PC-9 (cell line): Measurements from ENCODE around the gene PCSK9. TPM values are rescaled to one million over a fixed set of nuclear protein-coding genes. Genes with fewer than 3 reads are reported as not detected.

Source experiments
- BruUV-seq: library from RNA; stranded (reverse); fragments of 400-500 nt; replicated peaks from 2 replicates; lab custom pipeline; 2021; lab: Mats Ljungman, UMichigan
- CTCF ChIA-PET: fragments of 300-600 bp; sonication (Branson Sonifier 250); formaldehyde crosslinking; loops from one replicate; lab custom pipeline; 2022; ENCODE audit warnings: antibody characterized with exemption; lab: Charles Lee
- POLR2A ChIA-PET: fragments of 300-600 bp; sonication (Branson Sonifier 250); formaldehyde crosslinking; loops from one replicate; lab custom pipeline; 2022; ENCODE audit warnings: antibody characterized with exemption; ENCODE audit not compliant: unreplicated experiment; lab: Charles Lee
- DNase-seq, 2 experiments: peaks; one replicate each; pipeline versions ENCODE4 v3.0.0 to v3.0.0-alpha.2; 2015 to 2022; ENCODE audit warnings: mixed read lengths in 1 of 2
- H2AFZ ChIP-seq: fragments of 200-600 bp; sonication (generic); 2 replicates; pipeline ENCODE4 v1.8.1; 2017; ENCODE audit warnings: antibody characterized with exemption
- H3F3A ChIP-seq: fragments of 200-600 bp; sonication (generic); 2 replicates; pipeline ENCODE4 v1.8.1; 2017; ENCODE audit warnings: antibody characterized with exemption, mild to moderate bottlenecking, low read depth; ENCODE audit not compliant: insufficient read depth
- H3K27ac ChIP-seq: fragments of 200-600 bp; sonication (generic); 2 replicates; pipeline ENCODE4 v1.6.1; 2016; ENCODE audit warnings: mixed run types
- H3K27me3 ChIP-seq: fragments of 200-600 bp; sonication (generic); 2 replicates; pipeline ENCODE4 v1.6.1; 2016; ENCODE audit warnings: low read depth, mixed run types; ENCODE audit not compliant: insufficient read depth
- H3K36me3 ChIP-seq: fragments of 200-600 bp; sonication (generic); 2 replicates; pipeline ENCODE4 v1.6.1; 2016; ENCODE audit warnings: low read depth, mixed run types
- H3K4me1 ChIP-seq: fragments of 200-600 bp; sonication (generic); replicated peaks from 2 replicates; pipeline ENCODE4 v1.6.1; 2016; ENCODE audit warnings: mixed run types; ENCODE audit not compliant: insufficient read depth
- H3K4me2 ChIP-seq: fragments of 200-600 bp; sonication (generic); 2 replicates; pipeline ENCODE4 v1.6.1; 2017; ENCODE audit warnings: mixed run types
- H3K4me3 ChIP-seq: fragments of 200-600 bp; sonication (generic); 2 replicates; pipeline ENCODE4 v1.6.1; 2016; ENCODE audit warnings: mixed run types
- H3K79me2 ChIP-seq: fragments of 200-600 bp; sonication (generic); 2 replicates; pipeline ENCODE4 v1.6.1; 2017; ENCODE audit warnings: low read depth, mixed run types
- H3K9me2 ChIP-seq: fragments of 200-600 bp; sonication (generic); 2 replicates; pipeline ENCODE4 v1.8.1; 2017; ENCODE audit warnings: mild to moderate bottlenecking; ENCODE audit not compliant: insufficient read depth
- H3K9me3 ChIP-seq: fragments of 200-600 bp; sonication (generic); 2 replicates; pipeline ENCODE4 v1.8.1; 2016; ENCODE audit warnings: low read depth; ENCODE audit not compliant: insufficient read depth
- H4K20me1 ChIP-seq: fragments of 200-600 bp; sonication (generic); 2 replicates; pipeline ENCODE4 v1.8.1; 2017; ENCODE audit not compliant: insufficient read depth
- CTCF ChIP-seq: fragments of 200-600 bp; sonication (generic); conservative IDR thresholded peaks from 2 replicates; pipeline ENCODE4 v1.6.1; 2017; ENCODE audit warnings: mixed run types, antibody characterized with exemption, mild to moderate bottlenecking, moderate library complexity
- EZH2 ChIP-seq: fragments of 200-600 bp; sonication (generic); IDR thresholded peaks from 2 replicates; pipeline ENCODE4 v1.8.0; 2017; ENCODE audit warnings: antibody characterized with exemption, low read depth
- intact Hi-C: fragments of 100-400 bp; cut with micrococcal nuclease; formaldehyde crosslinking; loops from one replicate; pipeline ENCODE4 v1.10.0; 2022; ENCODE audit not compliant: unreplicated experiment
- total RNA-seq: library from RNA; stranded (reverse); gene quantifications from 2 replicates; pipeline ENCODE4 v1.2.3, GENCODE V29; 2021

PCSK9 gene
- total RNA-seq, 1 experiment from 2014 or later, result 133 TPM

- no peak overlapping the region for H2AFZ ChIP-seq
- no peaks in the 10 kb centered on the region for H3K4me1 ChIP-seq
- no peak overlapping the region for H3K4me2 ChIP-seq
- no peaks in the 10 kb centered on the region; the same call in 1 of the 2 replicates for H3K36me3 ChIP-seq
- intact Hi-C loops, result no loop called here
- H3K27me3 ChIP-seq, result no peaks in the 10 kb centered on the region
- H3K27ac ChIP-seq, result no peak overlapping the region
- ChIA-PET CTCF (no interaction called here), POLR2A (no interaction called here)
- no peak overlapping the region for H3K4me3 ChIP-seq
- no peaks in the 10 kb centered on the region for H4K20me1 ChIP-seq
- no peak for DNase-seq
- TF ChIP-seq CTCF, result no peak
- no peak for TF ChIP-seq EZH2
- no peaks in the 10 kb centered on the region for H3K9me3 ChIP-seq
- H3K79me2 ChIP-seq, result no peaks in the 10 kb centered on the region
- BruUV-seq, result no TSS peak
- H3K9me2 ChIP-seq, result no peaks in the 10 kb centered on the region
- no peaks in the 10 kb centered on the region for H3F3A ChIP-seq
These were observed 12.3 kb downstream of the PCSK9 start for GRCh38 chr1:55051621-55052020.

DNA sequence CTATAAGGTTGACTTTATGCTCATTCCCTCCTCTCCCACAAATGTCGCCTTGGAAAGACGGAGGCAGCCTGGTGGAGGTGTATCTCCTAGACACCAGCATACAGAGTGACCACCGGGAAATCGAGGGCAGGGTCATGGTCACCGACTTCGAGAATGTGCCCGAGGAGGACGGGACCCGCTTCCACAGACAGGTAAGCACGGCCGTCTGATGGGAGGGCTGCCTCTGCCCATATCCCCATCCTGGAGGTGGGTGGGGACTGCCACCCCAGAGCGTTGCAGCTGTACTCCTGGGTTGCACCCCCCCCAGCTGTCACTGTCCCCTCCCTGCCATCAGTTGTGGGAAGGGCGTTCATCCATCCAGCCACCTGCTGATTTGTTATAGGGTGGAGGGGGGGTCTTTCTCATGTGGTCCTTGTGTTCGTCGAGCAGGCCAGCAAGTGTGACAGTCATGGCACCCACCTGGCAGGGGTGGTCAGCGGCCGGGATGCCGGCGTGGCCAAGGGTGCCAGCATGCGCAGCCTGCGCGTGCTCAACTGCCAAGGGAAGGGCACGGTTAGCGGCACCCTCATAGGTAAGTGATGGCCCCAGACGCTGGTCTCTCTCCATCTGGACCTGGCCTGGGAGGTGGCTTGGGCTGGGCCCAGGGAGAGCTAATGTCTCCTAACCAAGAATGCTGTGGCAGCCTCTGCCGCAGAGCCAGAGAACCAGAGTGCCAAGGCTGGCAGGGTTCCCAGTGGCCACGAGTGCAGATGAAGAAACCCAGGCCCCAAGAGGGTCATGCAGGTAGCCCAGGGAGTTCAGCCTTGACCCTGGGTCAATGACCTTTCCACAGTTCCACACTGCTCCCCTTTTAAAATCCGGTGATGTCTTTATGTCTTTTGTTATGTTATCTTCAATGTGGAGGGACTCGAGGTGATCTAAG lies 13.1 kb downstream of the PCSK9 start:
- ChIA-PET POLR2A (no interaction called here), CTCF (no interaction called here)
- DNase-seq, result no peak

More for the DNA sequence above, 13.1 kb downstream of the PCSK9 start:
- no TSS peak for BruUV-seq
- intact Hi-C loops, result no loop called here
- H3K4me2 ChIP-seq, result no peak overlapping the region
- H4K20me1 ChIP-seq, result no peaks in the 10 kb centered on the region
- no peak overlapping the region for H3K27ac ChIP-seq
- no peaks in the 10 kb centered on the region for H3K4me1 ChIP-seq
- no peaks in the 10 kb centered on the region for H3K27me3 ChIP-seq
- H3K9me3 ChIP-seq, result no peaks in the 10 kb centered on the region
- H3K4me3 ChIP-seq, result no peak overlapping the region
- no peaks in the 10 kb centered on the region for H3K36me3 ChIP-seq
- TF ChIP-seq EZH2, result no peak
- TF ChIP-seq CTCF, result no peak
- no peaks in the 10 kb centered on the region for H3F3A ChIP-seq
- H3K79me2 ChIP-seq, result no peaks in the 10 kb centered on the region
- H3K9me2 ChIP-seq, result no peaks in the 10 kb centered on the region
- H2AFZ ChIP-seq, result no peak overlapping the region
